UCSD-AML1 (cell line): ENCODE results near the gene OAT.

ENCODE experiments used
- DNase-seq: peaks from one replicate; lab custom pipeline; 2025; ENCODE audit not compliant: unreplicated experiment; lab: John Stamatoyannopoulos, UW

The OAT gene

GRCh38 chr10:124354411-124355382 is 64.0 kb downstream of the OAT start:
- peak; percentile 44 for DNase-seq

GRCh38 chr10:124353896-124354295 is 64.8 kb downstream of the OAT start:
- no peak for DNase-seq

GRCh38 chr10:124353091-124353815 is 65.5 kb downstream of the OAT start:
- DNase-seq: no peak

- DNase-seq: no peak
These were observed 67.1 kb downstream of the OAT start for GRCh38 chr10:124351481-124352220.

GRCh38 chr10:124350806-124351205 is 67.9 kb downstream of the OAT start:
- no peak for DNase-seq

GRCh38 chr10:124349996-124350280 is 68.8 kb downstream of the OAT start:
- no peak for DNase-seq

- DNase-seq: no peak
These were observed 69.3 kb downstream of the OAT start for GRCh38 chr10:124349231-124349995.

GRCh38 chr10:124348801-124349200 is 69.9 kb downstream of the OAT start:
- no peak for DNase-seq

- no peak for DNase-seq
These were observed 70.8 kb downstream of the OAT start for GRCh38 chr10:124347956-124348355.
